Raji (cell line): ENCODE results near the gene TMA7B.

ENCODE experiments used
- POLR2A ChIP-seq: IDR thresholded peaks from 2 replicates; pipeline ENCODE4 v1.6.1; 2011; ENCODE audit warnings: low read depth, low read length, control low read depth; ENCODE audit not compliant: insufficient read depth

TMA7B gene

DNA sequence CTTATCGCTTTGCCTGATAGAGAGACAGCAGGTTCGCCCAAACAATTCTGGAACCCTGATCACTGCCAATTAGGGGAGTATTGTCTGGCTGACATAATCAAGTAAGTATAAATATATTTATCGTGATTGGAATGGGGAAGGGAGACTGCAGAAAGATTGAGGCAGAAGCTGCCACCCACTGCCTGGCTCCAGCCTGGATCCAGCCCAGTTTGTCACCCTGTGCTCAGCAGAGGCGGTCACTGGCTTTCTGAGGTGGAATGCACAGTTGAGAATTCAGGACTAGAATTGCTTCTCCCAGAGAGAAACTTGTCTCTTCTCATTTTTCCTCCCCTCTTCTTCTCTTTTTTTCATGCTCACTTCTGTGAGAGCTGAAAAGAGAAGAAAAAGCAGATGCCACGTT, 33.4 kb upstream of the TMA7B start:
- TF ChIP-seq POLR2A = no peak

DNA sequence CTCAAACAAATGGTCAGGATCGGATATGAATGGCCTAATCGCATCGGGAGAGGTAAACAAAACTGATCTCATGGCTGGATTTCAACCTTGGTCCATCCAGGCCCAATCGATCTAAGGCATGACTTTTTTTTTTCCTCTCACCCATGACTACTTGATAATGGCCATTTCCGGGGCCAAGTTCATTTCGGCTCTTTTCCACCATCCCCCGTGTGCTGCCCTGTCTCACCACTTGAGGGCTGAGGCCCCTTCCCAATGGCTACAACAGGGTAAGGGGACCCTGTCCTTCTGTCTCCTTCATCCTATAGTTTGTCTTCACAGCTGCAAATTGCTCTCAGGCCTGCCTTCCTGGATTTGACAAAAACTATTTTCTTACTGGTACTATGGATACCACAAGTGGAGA, 32.7 kb upstream of the TMA7B start:
- no peak for TF ChIP-seq POLR2A

DNA sequence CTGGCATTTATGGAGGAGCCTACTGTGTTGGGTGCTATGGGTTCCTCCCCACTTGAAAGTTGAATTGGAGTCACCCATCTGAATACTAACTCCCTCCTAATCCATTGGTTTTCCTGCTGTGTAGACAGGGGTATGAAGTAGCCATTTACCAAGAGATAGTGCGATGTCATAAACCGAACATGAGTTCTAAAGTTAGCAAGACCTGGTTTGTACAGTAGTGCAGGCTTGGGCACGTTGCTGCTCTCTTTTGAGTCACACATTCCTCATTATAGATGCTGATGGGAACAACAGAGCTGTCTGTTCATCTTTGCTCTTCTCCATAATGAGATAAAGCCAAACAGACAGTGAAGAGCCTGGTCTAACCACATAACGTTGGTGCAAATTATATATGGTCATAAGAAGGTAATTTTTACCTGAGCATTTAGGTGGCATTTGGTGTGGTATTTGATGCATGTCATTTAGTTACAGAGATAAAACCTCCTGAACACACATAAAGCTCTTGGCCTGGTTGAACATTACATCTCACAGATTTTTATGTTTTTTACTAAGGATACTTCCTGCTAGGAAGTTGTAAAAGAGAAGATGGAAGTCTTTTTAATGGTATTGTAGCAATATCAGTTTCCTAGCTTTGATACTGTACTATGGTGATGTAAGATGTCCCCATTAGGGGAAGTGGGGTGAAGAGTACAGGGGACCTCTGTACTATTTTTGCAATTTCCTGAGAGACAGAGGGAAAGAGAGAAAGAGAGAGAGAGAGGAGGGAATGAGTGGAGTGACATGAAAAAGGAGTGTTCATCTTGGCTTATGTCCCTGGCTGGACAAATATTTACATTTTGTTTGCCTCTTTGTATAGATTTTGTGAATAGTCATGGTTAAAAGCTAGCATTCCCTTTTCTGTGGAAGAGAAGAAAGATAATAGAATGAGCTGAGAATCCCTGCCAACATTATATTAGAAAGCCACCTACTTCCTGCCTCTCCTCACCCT, 31.4 kb upstream of the TMA7B start:
- no peak for TF ChIP-seq POLR2A

DNA sequence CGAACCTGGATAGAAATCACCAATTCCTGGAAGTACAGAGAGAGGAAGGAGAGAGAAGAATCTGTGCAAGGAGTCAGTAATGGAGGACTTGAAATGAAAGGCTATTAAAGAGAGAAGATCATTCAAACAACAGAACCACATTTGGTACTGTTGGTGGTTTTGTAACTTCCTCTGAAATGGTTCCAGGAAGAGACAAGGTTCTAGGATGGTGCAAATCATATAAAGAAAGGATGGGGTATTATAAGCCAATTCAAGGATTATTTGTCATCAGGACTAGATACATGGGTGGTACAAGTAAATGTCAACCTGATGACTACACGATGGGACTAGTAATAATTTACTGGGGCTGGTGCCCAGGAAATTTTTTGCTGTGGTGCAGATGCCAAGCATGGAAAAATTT, 28.9 kb upstream of the TMA7B start:
- no peak for TF ChIP-seq POLR2A

DNA sequence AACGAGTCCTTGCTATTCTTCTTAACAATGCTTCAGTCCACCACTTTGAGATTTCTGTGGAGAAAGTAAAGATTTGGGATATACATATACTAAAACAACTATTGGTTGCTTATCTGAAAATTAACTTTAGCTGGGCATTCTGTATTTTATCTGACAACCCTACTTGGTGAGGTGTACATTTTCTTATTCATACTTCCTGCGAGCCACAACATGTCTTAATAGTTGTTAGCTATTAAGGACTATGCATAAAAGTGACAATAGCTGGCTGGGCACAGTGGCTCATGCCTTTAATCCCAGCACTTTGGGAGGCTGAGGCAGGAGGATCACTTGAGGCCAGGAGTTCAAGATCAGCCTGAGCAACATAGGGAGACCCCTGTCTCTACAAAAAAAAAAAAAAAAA, 28.0 kb upstream of the TMA7B start:
- no peak for TF ChIP-seq POLR2A

DNA sequence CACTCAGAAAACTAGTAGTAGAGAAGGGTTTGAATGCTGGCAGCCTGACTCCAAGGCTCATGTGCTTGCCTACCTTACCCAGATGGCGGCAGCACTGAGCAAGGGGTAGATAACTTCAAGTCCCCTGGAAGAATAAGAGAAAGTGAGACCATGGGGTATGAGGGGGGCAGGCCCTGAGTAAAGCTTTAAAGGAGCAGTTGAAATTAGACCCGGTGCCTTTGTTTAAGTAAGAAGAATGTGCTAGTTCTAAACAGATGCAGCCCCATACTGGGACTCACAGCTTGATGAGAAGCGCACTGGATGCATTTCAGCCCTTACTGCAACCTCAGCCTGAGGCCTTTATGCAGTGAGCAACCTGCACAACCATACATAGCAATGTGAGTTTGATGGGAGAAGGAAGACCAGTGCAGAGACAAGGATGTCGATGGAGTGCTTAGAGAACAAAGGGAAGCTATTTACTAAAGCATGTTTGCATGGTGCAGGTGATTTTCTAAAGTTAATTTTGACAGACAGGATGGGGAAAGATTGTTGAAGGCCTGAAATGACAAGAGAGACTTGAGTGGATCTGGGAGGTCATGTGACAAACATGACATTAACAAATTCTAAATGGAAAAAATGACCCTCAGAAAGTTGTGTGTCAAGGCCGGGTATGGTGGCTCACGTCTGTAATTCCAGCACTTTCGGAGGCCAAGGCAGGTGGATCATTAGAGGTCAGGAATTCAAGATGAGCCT, 27.1 kb upstream of the TMA7B start:
- TF ChIP-seq POLR2A = no peak

DNA sequence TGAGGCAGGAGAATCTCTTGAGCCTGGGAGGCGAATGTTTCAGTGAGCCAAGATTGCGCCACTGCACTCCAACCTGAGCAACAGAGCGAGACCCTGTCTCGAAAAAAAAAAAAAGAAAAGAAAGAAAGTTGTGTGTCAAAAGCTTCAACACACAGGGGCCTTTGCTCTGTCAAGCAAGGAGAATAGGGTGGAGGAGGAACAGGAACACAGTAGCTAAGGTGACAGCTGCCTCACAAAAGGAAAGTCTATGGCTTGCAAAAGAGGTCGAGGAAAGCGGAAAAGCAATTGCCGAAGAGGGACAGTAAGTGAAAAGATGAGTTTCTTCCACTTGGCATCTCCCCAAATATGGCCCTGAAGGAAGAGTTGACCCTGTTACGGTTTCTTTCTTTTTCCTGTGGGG, 26.5 kb upstream of the TMA7B start:
- no peak for TF ChIP-seq POLR2A

DNA sequence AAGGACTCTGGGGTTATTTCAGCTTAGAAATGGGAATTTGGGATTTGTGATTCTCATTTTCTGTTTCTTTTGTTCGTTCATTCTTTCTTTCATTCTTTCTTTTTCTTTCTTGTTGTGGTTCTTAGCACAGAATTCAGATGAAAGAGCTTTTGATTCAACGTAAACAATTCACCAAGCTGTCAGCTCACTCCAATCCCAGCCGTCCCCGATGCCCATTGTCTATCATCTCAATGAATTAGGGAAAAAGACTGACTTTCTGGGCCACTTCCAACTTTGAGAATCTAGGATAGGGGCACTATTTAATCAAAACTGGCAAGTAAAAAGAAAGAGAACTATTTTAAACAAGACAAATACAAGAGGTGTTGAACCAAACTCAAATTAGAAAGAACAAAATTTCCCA, 25.1 kb upstream of the TMA7B start:
- no peak for TF ChIP-seq POLR2A

DNA sequence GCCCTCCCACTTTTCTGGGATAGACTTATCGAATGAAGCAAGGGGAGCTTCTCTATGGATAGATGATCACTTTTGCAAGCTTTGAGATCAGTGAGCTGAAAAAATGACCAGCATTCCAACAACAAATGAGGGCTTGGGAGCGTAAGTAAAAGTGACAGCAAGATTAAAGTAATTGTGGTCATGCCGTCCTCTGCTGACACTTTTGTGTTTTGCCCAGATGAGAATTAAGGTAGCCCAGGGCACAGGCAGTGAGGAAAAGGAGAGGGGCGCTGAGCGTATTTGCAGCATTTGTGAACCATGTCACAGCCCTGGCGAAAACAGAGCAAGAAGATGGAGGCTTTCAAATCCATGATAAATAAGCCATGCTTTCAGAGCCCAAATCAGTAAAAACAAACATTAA, 24.6 kb upstream of the TMA7B start:
- no peak for TF ChIP-seq POLR2A

DNA sequence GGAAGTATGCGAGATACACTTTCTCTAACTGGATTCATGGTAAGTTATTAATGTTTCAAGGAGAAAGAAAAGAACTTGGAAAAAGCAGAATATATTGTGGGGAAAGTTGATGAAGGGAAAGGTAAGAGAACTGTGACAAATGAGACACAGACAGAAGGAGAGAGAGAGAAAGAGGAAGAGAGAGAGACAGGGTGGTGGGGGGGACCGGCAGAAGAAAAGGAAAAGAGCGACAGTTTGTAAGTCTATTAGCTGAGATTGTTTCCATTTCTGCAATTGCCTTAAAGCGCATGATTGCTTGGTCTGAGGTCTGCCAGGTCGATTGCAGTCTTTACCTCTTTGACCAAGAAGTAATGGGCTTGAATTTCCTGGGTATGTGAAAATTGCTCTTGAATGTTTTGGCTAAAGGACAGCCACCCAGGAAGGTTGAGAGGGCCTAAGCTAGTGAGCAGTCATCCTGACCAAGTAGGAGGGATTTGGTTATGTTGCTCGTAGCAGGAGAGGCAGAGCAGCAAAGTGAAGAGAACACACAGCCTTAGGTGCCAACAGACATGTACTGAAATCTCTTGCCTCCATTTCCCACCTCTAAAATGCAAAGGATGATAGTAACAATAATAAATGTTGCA, 23.6 kb upstream of the TMA7B start:
- TF ChIP-seq POLR2A = no peak

DNA sequence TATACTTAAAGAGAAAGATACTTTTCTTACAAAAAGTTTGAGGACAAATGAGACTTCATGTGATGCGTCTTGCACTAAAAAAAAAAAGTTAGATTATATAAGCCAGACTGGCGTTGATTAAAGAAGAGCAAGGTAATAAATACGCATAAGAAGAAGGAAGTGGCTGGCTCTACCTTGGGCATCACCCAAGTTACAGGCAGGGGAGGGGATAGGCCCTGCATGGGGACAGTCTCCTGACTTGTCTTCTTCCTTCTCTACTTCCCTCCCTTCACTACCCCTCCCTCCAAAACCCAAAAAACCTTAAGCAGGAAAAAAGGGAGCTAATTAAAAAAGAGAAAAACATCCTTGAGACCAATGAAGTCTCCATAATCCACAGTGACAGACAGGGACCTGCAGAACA, 22.3 kb upstream of the TMA7B start:
- no peak for TF ChIP-seq POLR2A

DNA sequence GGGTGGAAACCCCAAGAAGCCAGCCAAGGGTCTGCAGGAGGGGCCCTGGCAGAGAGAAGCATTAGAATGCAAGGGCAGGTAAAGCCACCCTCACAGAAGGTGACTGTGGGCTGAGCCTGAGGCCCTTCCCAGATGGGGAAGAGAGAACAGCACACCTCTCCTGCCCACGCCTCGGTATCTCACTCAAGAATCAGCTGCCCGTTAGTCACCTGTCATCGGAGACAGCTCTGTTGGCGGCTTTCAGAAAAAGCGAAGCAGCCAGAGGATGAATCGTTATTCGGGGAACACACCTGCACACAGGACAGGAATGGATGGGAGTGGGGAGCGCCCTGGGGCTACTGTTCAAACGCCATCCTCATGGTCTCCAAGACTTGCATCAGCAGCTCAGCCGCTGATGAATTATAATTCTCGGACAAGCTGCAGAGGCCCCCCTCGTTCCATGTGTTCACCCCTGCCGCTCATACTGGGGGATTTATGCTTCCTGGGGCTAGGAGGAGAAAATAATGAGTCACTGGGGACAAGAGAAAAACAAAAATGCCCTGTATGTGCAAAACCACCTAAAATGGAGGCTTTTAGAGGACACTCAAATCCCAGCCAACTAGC, 21.6 kb upstream of the TMA7B start:
- no peak for TF ChIP-seq POLR2A

DNA sequence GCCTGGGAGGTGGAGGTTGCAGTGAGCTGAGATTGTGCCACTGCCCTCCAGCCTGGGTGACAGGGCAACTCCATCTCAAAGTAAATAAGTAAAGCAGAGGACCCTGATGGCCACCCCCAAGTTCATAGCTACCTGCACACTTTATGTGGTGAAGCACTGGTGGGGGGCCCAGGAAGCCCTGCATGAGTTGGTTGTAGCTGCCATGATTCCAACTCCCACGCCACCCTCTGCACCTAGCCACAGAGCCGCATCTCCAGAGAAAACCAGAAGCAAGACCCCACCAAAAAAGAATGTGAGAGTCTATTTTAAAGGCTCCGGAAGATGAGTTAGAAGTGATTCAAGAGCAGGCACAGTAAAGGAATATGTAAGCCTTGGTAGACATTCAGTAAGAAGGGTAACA, 20.4 kb upstream of the TMA7B start:
- TF ChIP-seq POLR2A = no peak

DNA sequence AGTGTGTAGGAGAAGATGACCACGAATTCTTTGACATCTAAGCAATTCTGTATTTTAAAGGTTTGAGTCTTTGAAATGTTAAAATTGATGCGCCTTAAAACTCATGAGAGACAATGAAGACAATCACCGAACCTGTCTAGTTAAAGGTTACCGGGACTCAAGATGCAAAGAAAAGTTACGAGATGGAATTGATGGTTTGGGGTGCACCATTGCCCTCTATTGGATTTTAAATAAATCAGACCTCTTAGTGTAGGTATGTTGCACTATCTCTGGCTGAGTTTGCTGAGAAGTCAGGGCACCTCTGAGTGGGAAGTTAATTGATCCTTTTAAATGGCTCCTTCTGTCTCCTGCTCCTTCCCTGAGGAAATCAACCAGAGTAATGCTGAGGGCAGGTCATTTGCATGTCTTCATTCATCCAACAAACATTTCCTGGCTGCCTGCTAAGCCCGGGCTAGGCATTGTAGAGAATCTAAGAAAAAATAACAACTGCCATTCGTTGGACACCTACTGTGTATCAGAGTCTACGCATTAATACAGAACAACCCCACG, 19.4 kb upstream of the TMA7B start:
- TF ChIP-seq POLR2A = no peak

DNA sequence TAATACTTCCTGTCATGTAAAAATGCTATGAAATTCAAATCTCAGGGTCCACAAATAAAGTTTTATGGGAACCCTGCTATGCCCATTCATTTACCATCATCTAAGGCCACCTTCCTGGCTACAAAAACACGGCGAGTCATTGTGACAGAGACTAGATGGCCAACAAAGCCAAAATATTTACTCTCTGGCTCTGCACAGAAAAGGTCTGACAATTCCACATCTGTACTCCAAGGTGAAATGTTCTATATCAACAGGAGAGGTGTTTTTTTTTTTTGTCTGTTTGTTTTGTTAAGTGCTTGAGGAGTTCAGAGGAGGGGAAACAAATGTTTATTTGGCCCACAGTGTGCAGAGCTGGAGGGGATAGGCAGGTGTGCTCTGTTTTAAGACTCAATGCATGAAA, 18.6 kb upstream of the TMA7B start:
- TF ChIP-seq POLR2A = no peak

DNA sequence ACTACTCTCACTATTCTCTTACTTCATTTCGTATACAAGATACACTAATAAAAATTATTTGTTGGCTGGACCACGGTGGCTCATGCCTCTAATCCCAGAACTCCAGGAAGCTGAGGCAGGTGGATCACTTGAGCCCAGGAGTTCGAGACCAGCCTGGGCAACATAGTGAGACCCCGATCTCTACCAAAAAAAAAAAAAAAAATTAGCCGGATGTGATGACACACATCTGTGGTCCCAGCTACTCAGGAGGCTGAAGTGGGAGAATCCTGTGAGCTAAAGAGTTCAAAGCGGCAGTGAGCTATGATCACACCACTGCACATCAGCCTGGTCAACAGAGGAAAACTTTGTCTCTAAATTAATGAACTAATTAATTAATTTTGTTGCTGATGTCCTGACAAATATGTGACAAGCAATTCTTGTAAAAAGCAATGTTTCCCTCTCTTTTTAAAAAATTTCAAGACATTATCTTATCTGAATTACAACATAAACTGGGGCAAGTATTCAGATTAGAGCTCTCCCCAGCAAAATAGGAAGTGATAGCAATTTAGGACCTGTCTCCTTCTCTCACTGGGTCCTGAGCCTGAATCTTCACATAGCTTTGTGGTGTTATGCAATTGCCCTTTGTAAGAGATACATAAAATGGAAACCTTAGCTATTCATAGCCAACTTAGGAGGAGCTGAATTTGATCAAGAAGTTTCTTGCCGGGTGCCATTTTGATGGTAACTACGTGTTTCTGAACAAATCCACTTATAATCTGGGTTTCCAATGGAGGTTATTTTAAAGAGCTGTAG, 17.6 kb upstream of the TMA7B start:
- TF ChIP-seq POLR2A = no peak
